H9 (cell line): ENCODE measurements around the gene DGKE. TPM values are rescaled to one million over a fixed set of nuclear protein-coding genes. Genes with fewer than 3 reads are reported as not detected.

Experiments
- DNase-seq: peaks from one replicate; pipeline ENCODE4 v3.0.0-alpha.2; 2017
- H2AFZ ChIP-seq: one replicate; pipeline ENCODE4 v1.6.1; 2013; ENCODE audit warnings: mild to moderate bottlenecking, low read length, control low read depth, moderate library complexity
- H2AK5ac ChIP-seq: 2 replicates; pipeline ENCODE4 v1.6.1; 2013; ENCODE audit warnings: low read length, control low read depth, mixed read lengths; ENCODE audit not compliant: insufficient read length
- H2BK120ac ChIP-seq: one replicate; pipeline ENCODE4 v1.6.1; 2013; ENCODE audit warnings: low read depth, mild to moderate bottlenecking, low read length, control low read depth, inconsistent platforms; ENCODE audit not compliant: poor library complexity, severe bottlenecking
- H2BK12ac ChIP-seq: 2 replicates; pipeline ENCODE4 v1.6.1; 2013; ENCODE audit warnings: low read length, control low read depth, mixed read lengths, low read depth; ENCODE audit not compliant: insufficient read length
- H2BK15ac ChIP-seq: 2 replicates; pipeline ENCODE4 v1.6.1; 2013; ENCODE audit warnings: low read depth, low read length, control low read depth
- H2BK20ac ChIP-seq: one replicate; pipeline ENCODE4 v1.6.1; 2013; ENCODE audit warnings: low read depth, mild to moderate bottlenecking, low read length, control low read depth, inconsistent platforms; ENCODE audit not compliant: poor library complexity, severe bottlenecking
- H2BK5ac ChIP-seq: 2 replicates; pipeline ENCODE4 v1.6.1; 2013; ENCODE audit warnings: low read length, control low read depth, mixed read lengths; ENCODE audit not compliant: insufficient read length
- H3K14ac ChIP-seq: 2 replicates; pipeline ENCODE4 v1.6.1; 2013; ENCODE audit warnings: low read length, control low read depth; ENCODE audit not compliant: insufficient read depth
- H3K18ac ChIP-seq: 2 replicates; pipeline ENCODE4 v1.6.1; 2013; ENCODE audit warnings: low read depth, mild to moderate bottlenecking, mixed read lengths, low read length, control low read depth; ENCODE audit not compliant: insufficient read length
- H3K23ac ChIP-seq: 2 replicates; pipeline ENCODE4 v1.6.1; 2013; ENCODE audit warnings: low read length, control low read depth, mixed read lengths, low read depth; ENCODE audit not compliant: insufficient read length
- H3K23me2 ChIP-seq: 2 replicates; pipeline ENCODE4 v1.6.1; 2013; ENCODE audit warnings: low read depth, mild to moderate bottlenecking, mixed read lengths, low read length, control low read depth; ENCODE audit not compliant: insufficient read length, poor library complexity, severe bottlenecking
- H3K27ac ChIP-seq: 2 replicates; pipeline ENCODE4 v1.5.1; 2013; ENCODE audit warnings: low read length, control low read depth, mixed read lengths, low read depth; ENCODE audit not compliant: insufficient read length
- H3K27me3 ChIP-seq: 2 replicates; pipeline ENCODE4 v1.6.1; 2013; ENCODE audit warnings: low read length, control low read depth, inconsistent platforms; ENCODE audit not compliant: insufficient read depth
- H3K4ac ChIP-seq: 2 replicates; pipeline ENCODE4 v1.6.1; 2013; ENCODE audit warnings: low read depth, mild to moderate bottlenecking, control low read depth, inconsistent platforms, low read length, moderate library complexity
- H3K4me1 ChIP-seq: 2 replicates; pipeline ENCODE4 v1.6.1; 2013; ENCODE audit warnings: low read length, control low read depth, inconsistent platforms; ENCODE audit not compliant: insufficient read depth
- H3K4me2 ChIP-seq: 2 replicates; pipeline ENCODE4 v1.6.1; 2013; ENCODE audit warnings: low read length, control low read depth, mixed read lengths; ENCODE audit not compliant: insufficient read length, insufficient read depth
- H3K56ac ChIP-seq: 2 replicates; pipeline ENCODE4 v1.6.1; 2013; ENCODE audit warnings: low read depth, mild to moderate bottlenecking, mixed read lengths, low read length, control low read depth; ENCODE audit not compliant: insufficient read length
- H3K79me1 ChIP-seq: 2 replicates; pipeline ENCODE4 v1.6.1; 2013; ENCODE audit warnings: low read depth, mild to moderate bottlenecking, moderate library complexity, low read length, control low read depth, inconsistent platforms; ENCODE audit not compliant: insufficient read depth, poor library complexity, severe bottlenecking
- H3K79me2 ChIP-seq: 2 replicates; pipeline ENCODE4 v1.6.1; 2013; ENCODE audit warnings: low read length, control low read depth, inconsistent platforms; ENCODE audit not compliant: insufficient read depth
- H3K9ac ChIP-seq: 2 replicates; pipeline ENCODE4 v1.6.1; 2013; ENCODE audit warnings: low read length, control low read depth, mixed read lengths; ENCODE audit not compliant: insufficient read length; ENCODE audit errors: extremely low read depth
- H3K9me3 ChIP-seq: one replicate; pipeline ENCODE4 v1.6.1; 2013; ENCODE audit warnings: low read depth, low read length, inconsistent platforms; ENCODE audit not compliant: control insufficient read depth
- H3T11ph ChIP-seq: one replicate; pipeline ENCODE4 v1.6.1; 2013; ENCODE audit warnings: mild to moderate bottlenecking, low read length, control low read depth, inconsistent platforms
- H4K20me1 ChIP-seq: one replicate; pipeline ENCODE4 v1.6.1; 2013; ENCODE audit not compliant: control insufficient read depth, insufficient read length, insufficient read depth
- H4K5ac ChIP-seq: 2 replicates; pipeline ENCODE4 v1.6.1; 2013; ENCODE audit warnings: low read depth, mild to moderate bottlenecking, mixed read lengths, low read length, control low read depth; ENCODE audit not compliant: insufficient read length
- H4K8ac ChIP-seq: replicated peaks from 2 replicates; pipeline ENCODE4 v1.6.1; 2013; ENCODE audit warnings: low read length, control low read depth, mixed read lengths, low read depth; ENCODE audit not compliant: insufficient read length
- H4K91ac ChIP-seq: 2 replicates; pipeline ENCODE4 v1.6.1; 2013; ENCODE audit warnings: low read depth, mild to moderate bottlenecking, moderate library complexity, mixed read lengths, low read length, control low read depth; ENCODE audit not compliant: insufficient read length
- H3K27ac Mint-ChIP-seq, 3 experiments: 2 replicates in 2 of 3; 3 replicates in 1 of 3; pipeline ENCODE4 v1.8.0; 2020 to 2021; ENCODE audit warnings: mixed read lengths in 3 of 3, mild to moderate bottlenecking in 1 of 3, moderate library complexity in 1 of 3
- H3K27me3 Mint-ChIP-seq: 2 replicates; pipeline ENCODE4 v1.8.0; 2021; ENCODE audit warnings: low read depth, mild to moderate bottlenecking, moderate library complexity, mixed read lengths
- H3K36me3 Mint-ChIP-seq, 3 experiments: 2 replicates in 2 of 3; 3 replicates in 1 of 3; pipeline ENCODE4 v1.8.0; 2020 to 2021; ENCODE audit warnings: low read depth in 3 of 3, mixed read lengths in 3 of 3; ENCODE audit not compliant: insufficient read depth in 1 of 3
- H3K4me1 Mint-ChIP-seq, 2 experiments: 2 replicates each; pipeline ENCODE4 v1.8.0; 2020; ENCODE audit warnings: mixed read lengths in 2 of 2
- H3K4me3 Mint-ChIP-seq, 2 experiments: 2 replicates in 1 of 2; 3 replicates in 1 of 2; pipeline ENCODE4 v1.8.0; 2020 to 2021; ENCODE audit warnings: mild to moderate bottlenecking in 2 of 2, mixed read lengths in 2 of 2, moderate library complexity in 1 of 2
- H3K9me3 Mint-ChIP-seq, 2 experiments: 2 replicates in 1 of 2; 3 replicates in 1 of 2; pipeline ENCODE4 v1.8.0; 2020; ENCODE audit warnings: mild to moderate bottlenecking in 2 of 2, mixed read lengths in 2 of 2, moderate library complexity in 1 of 2
- WGBS: extraction: QIAGEN DNeasy Blood & Tissue Kit; methylation state at CpG from one replicate; pipeline ENCODE4 v1.1.7; 2013; ENCODE audit warnings: missing lambda C conversion rate, low lambda C conversion rate, mixed read lengths; ENCODE audit not compliant: insufficient read length; ENCODE audit errors: extremely low coverage; 5-methylcytosine and 5-hydroxymethylcytosine counted together
- total RNA-seq: library from RNA; stranded (reverse); gene quantifications from 2 replicates; pipeline ENCODE4 v1.2.1, GENCODE V29; 2021
- TF ChIP-seq, protein P1 (sequence below): fragments of 200-600 bp; sonication (generic); conservative IDR thresholded peaks from 3 replicates; pipeline ENCODE4 v1.8.0; 2021; ENCODE audit warnings: antibody characterized with exemption, mild to moderate bottlenecking

DGKE gene
- total RNA-seq, 1 experiment from 2014 or later, result 4.9 TPM

DNA sequence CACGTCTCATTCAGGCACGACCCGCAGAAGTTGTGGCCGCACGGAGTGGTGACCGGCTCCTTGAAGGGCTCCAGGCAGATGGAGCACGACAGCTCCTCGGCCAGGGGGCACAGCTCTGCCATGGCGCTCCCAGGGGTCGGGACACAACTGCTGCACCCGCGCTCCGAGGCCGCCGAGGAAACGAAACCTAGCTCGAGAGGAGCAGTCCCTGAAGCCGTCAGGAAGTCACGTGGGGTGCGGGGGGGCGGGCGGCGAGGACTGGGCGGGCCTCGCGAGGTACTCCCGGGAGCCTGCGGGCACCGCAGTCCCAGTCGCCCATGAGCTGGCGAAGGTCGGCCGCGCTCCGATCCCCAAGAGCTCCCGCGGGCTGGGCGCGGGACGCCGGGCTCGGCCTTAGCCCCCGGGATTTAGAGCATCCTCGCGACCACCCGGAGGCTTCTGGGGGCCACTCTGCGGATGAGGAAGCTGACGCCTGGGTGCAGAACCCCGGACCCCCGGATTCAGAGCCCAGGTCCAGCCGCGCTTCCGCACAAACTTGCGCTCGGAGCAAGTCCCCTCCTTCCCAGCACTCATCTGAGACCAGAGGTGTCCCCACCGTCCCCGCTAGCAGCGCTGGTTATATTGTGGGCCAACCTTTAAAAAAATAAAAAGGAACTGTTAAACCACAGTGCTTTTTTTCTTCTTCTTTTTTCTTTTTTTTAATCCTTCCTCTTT, 80.1 kb downstream of the DGKE start, which contains the start of gene TRIM25:
Gene TRIM25, minus strand, starts transcription at position 183 of the 714 bp plus-strand sequence. Its CDS starts 61 bp downstream, at position 122.
- Mint-ChIP-seq H3K4me1 (peaks cover 14 to 18% of the 10 kb centered on the region in 2 experiments), H3K36me3 (peaks cover 0 to 8% (median 0%) of the 10 kb centered on the region in 3 experiments; a peak in 2 of 7 replicates), H3K27me3 (peaks cover 34% of the 10 kb centered on the region), H3K9me3 (peaks cover 0 to 7% of the 10 kb centered on the region in 2 experiments; a peak in 2 of 5 replicates), H3K4me3 (peak within 1 kb of the TSS; percentile 79 to 96), H3K27ac (peak within 1 kb of the TSS in 2 of 3 experiments; percentile 57 to 72; a peak in 2 of 7 replicates)
- H3K4me1 ChIP-seq, result no peaks in the 10 kb centered on the region; the same call in 1 of the 2 replicates
- no peak within 1 kb of the TSS for H2BK15ac ChIP-seq
- 0 out of 2 replicates have a peak within 1 kb of the TSS, but pooled peaks have one; percentile 34 for H3K14ac ChIP-seq
- no CpG with 5 or more reads among the region's 58 CpGs for WGBS
- no peaks in the 10 kb centered on the region; the same call in 1 of the 2 replicates for H3K79me2 ChIP-seq
- H2BK20ac ChIP-seq, result no peak within 1 kb of the TSS
- no peak within 1 kb of the TSS for H4K91ac ChIP-seq
- peak within 1 kb of the TSS; percentile 60 for H3K4me2 ChIP-seq
- no peak within 1 kb of the TSS for H4K5ac ChIP-seq
- H3K23me2 ChIP-seq, result peaks cover 21% of the 10 kb centered on the region
- peak within 1 kb of the TSS; percentile 25 for H3K9ac ChIP-seq
- no peak within 1 kb of the TSS for H3K27ac ChIP-seq
- no peak within 1 kb of the TSS for H3K18ac ChIP-seq
- H4K20me1 ChIP-seq, result no peaks in the 10 kb centered on the region
- H2AFZ ChIP-seq, result peak within 1 kb of the TSS; percentile 24
- DNase-seq, result peak; percentile 96
- H3K27me3 ChIP-seq, result peaks cover 2% of the 10 kb centered on the region; the same call in 1 of the 2 replicates
- H2AK5ac ChIP-seq, result no peak within 1 kb of the TSS
- no peaks in the 10 kb centered on the region for H3K9me3 ChIP-seq
- H2BK120ac ChIP-seq, result no peak within 1 kb of the TSS
- H3K56ac ChIP-seq, result no peak within 1 kb of the TSS
- no peak within 1 kb of the TSS for H3K4ac ChIP-seq
- H3T11ph ChIP-seq, result no peak within 1 kb of the TSS
- TF ChIP-seq, protein P1, sequence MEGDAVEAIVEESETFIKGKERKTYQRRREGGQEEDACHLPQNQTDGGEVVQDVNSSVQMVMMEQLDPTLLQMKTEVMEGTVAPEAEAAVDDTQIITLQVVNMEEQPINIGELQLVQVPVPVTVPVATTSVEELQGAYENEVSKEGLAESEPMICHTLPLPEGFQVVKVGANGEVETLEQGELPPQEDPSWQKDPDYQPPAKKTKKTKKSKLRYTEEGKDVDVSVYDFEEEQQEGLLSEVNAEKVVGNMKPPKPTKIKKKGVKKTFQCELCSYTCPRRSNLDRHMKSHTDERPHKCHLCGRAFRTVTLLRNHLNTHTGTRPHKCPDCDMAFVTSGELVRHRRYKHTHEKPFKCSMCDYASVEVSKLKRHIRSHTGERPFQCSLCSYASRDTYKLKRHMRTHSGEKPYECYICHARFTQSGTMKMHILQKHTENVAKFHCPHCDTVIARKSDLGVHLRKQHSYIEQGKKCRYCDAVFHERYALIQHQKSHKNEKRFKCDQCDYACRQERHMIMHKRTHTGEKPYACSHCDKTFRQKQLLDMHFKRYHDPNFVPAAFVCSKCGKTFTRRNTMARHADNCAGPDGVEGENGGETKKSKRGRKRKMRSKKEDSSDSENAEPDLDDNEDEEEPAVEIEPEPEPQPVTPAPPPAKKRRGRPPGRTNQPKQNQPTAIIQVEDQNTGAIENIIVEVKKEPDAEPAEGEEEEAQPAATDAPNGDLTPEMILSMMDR, result no peak
- no peak within 1 kb of the TSS for H3K23ac ChIP-seq
- H3K79me1 ChIP-seq, result no peaks in the 10 kb centered on the region
- H2BK12ac ChIP-seq, result no peak within 1 kb of the TSS
- no peak within 1 kb of the TSS for H4K8ac ChIP-seq
- H2BK5ac ChIP-seq, result no peak within 1 kb of the TSS
